ENCODE results near the gene SMOC2.

- no peak for TF ChIP-seq CTCF (IDR thresholded peaks at IDR 0.05)
- TF ChIP-seq POLR2AphosphoS5 (IDR thresholded peaks at IDR 0.05) = no peak
Measured at GRCh38 chr6:168413856-168414255, 27.1 kb upstream of the SMOC2 start.
